ENCODE data around the gene MOSPD3.

- TF ChIP-seq CTCF (optimal IDR thresholded peaks at IDR 0.05 in 1 of 3, IDR thresholded peaks at IDR 0.05 in 1 of 3, conservative IDR thresholded peaks at IDR 0.05 in 1 of 3; ENCODE audit: extremely low read depth in 1 of 3, insufficient read depth in 2 of 3, low read length in 3 of 3) = no peak
- no peak for TF ChIP-seq EZH2 (IDR thresholded peaks at IDR 0.05; ENCODE audit: low read length)
These were observed 41.1 kb upstream of the MOSPD3 start for GRCh38 chr7:100570954-100571828.
